ENCODE data around the gene WWOX. TPM values are rescaled to one million over a fixed set of nuclear protein-coding genes. Genes with fewer than 3 reads are reported as not detected.
A peak's percentile ranks its signal among the peaks of the same experiment; 100 is the strongest.

WWOX gene
- total and polyA plus RNA-seq, 2 of the 8 experiments (the other 6 are each of a cell fraction or from before 2014, with no cell fraction given), result 5.4 to 16.7 TPM

GRCh38 chr16:79186196-79186595, 1086.7 kb downstream of the WWOX start:
- H3K4ac ChIP-seq (replicated peaks; ENCODE audit: insufficient read length, low read depth, low read length), result no peak overlapping the region
- H3K9me3 ChIP-seq (ENCODE audit: insufficient read depth in 2 of 2, low read depth in 1 of 2, low read length in 1 of 2), result no peaks in the 10 kb centered on the region
- H3K56ac ChIP-seq (replicated peaks; ENCODE audit: insufficient read length, low read depth, low read length), result no peak overlapping the region
- H3K23ac ChIP-seq (ENCODE audit: insufficient read length), result no peak overlapping the region
- DNase-seq (ENCODE audit: low read depth in 1 of 2, low spot score in 2 of 2) (no peak), FAIRE-seq (no peak)
- no peak overlapping the region for H3K18ac ChIP-seq (ENCODE audit: extremely low read depth, low read length)
- no peak overlapping the region for H3K4me3 ChIP-seq (ENCODE audit: extremely low read depth in 1 of 4, insufficient read depth in 2 of 4, low read depth in 3 of 4, low read length in 4 of 4)
- no peaks in the 10 kb centered on the region for H3K23me2 ChIP-seq (ENCODE audit: low read depth, low read length)
- TF ChIP-seq SIRT6 (IDR thresholded peaks at IDR 0.05; ENCODE audit: low read length) (no peak), SAP30 (IDR thresholded peaks at IDR 0.05; ENCODE audit: insufficient read depth, insufficient replicate concordance, low read length) (no peak), SIX5 (IDR thresholded peaks at IDR 0.05; ENCODE audit: low read depth, low read length) (no peak), E2F6 (IDR thresholded peaks at IDR 0.05) (no peak), CBX5 (IDR thresholded peaks at IDR 0.05; ENCODE audit: low read depth, low read length) (no peak), CHD1 (IDR thresholded peaks at IDR 0.05; ENCODE audit: low read depth, low read length) (no peak), SRF (IDR thresholded peaks at IDR 0.05; ENCODE audit: low read depth, low read length) (no peak), POLR2AphosphoS5 (IDR thresholded peaks at IDR 0.05; ENCODE audit: low read depth, low read length) (no peak), SUZ12 (IDR thresholded peaks at IDR 0.05; ENCODE audit: low read length) (no peak), NANOG (IDR thresholded peaks at IDR 0.05; ENCODE audit: insufficient read depth, low read depth, low read length, poor library complexity, severe bottlenecking) (no peak), NRF1 (IDR thresholded peaks at IDR 0.05; ENCODE audit: low read depth, low read length) (no peak)
- TF ChIP-seq, protein P1, sequence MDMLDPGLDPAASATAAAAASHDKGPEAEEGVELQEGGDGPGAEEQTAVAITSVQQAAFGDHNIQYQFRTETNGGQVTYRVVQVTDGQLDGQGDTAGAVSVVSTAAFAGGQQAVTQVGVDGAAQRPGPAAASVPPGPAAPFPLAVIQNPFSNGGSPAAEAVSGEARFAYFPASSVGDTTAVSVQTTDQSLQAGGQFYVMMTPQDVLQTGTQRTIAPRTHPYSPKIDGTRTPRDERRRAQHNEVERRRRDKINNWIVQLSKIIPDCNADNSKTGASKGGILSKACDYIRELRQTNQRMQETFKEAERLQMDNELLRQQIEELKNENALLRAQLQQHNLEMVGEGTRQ (IDR thresholded peaks at IDR 0.05; ENCODE audit: low read length), result no peak
- no peak overlapping the region for H2BK5ac ChIP-seq (ENCODE audit: low read depth, low read length)
- no peak overlapping the region for H3K9ac ChIP-seq (replicated peaks in 1 of 4; ENCODE audit: extremely low read depth in 1 of 4, low read depth in 3 of 4, low read length in 3 of 4)
- ChIA-PET CTCF (ENCODE audit: partially characterized antibody) (no interaction called here), POLR2A (ENCODE audit: partially characterized antibody) (no interaction called here)
- H3K36me3 ChIP-seq (ENCODE audit: control insufficient read depth in 2 of 4, insufficient read depth in 4 of 4, low read length in 3 of 4), result no peaks in the 10 kb centered on the region
- H3K27me3 ChIP-seq (replicated peaks in 1 of 4; ENCODE audit: control insufficient read depth in 3 of 4, extremely low read depth in 1 of 4, insufficient read depth in 3 of 4, low read length in 3 of 4), result no peaks in the 10 kb centered on the region
- no peak overlapping the region for H2AFZ ChIP-seq (ENCODE audit: low read length)
- H3K79me2 ChIP-seq (ENCODE audit: control insufficient read depth in 1 of 2, insufficient read depth in 2 of 2, low read length in 2 of 2), result no peaks in the 10 kb centered on the region
- no peak overlapping the region for H4K5ac ChIP-seq (ENCODE audit: insufficient read length, low read depth, low read length)
- H3K79me1 ChIP-seq (ENCODE audit: low read depth, low read length), result no peaks in the 10 kb centered on the region
- H2BK120ac ChIP-seq (replicated peaks; ENCODE audit: low read depth, low read length), result no peak overlapping the region
- H4K8ac ChIP-seq (ENCODE audit: extremely low read depth, insufficient read depth, low read length), result no peak overlapping the region; the same call in 1 of the 2 replicates
- H3K4me2 ChIP-seq (ENCODE audit: insufficient read depth in 1 of 2, low read depth in 2 of 2, low read length in 2 of 2), result no peak overlapping the region
- no peak overlapping the region for H3K27ac ChIP-seq (ENCODE audit: low read depth, low read length)
- no peak overlapping the region for H3K14ac ChIP-seq (ENCODE audit: insufficient read length)
- H3K4me1 ChIP-seq (replicated peaks in 1 of 4; ENCODE audit: control insufficient read depth in 3 of 4, insufficient read depth in 4 of 4, low read length in 3 of 4), result peaks cover 0 to 6% (median 5%) of the 10 kb centered on the region in 4 experiments; a peak in 3 of 7 replicates
- 95% methylated on average over 6 of the region's 6 CpGs; no CpG with 5 or more reads in 1 of the 2 experiments for WGBS, 2 experiments (ENCODE audit: extremely low coverage in 1 of 2, insufficient coverage in 1 of 2, insufficient read length in 1 of 2, insufficient replicate concordance in 2 of 2, low coverage in 1 of 2, low lambda C conversion rate in 2 of 2, missing lambda C conversion rate in 1 of 2)
- 0 out of 2 replicates have a peak overlapping the region, but pooled peaks have one; percentile 10 for H2AK5ac ChIP-seq (ENCODE audit: low read depth, low read length)
- peak overlapping the region; percentile 14 for H4K91ac ChIP-seq (replicated peaks; ENCODE audit: insufficient read length, low read length)
- H2BK20ac ChIP-seq (ENCODE audit: low read length), result 0 out of 2 replicates have a peak overlapping the region, but pooled peaks have one; percentile 43
- 0 out of 2 replicates have a peak overlapping the region, but pooled peaks have one; percentile 65 for H2BK15ac ChIP-seq (ENCODE audit: low read length)
- H4K20me1 ChIP-seq (replicated peaks in 1 of 2; ENCODE audit: control insufficient read depth in 1 of 2, insufficient read depth in 2 of 2, low read length in 2 of 2), result no peaks in the 10 kb centered on the region
- H2BK12ac ChIP-seq (ENCODE audit: low read depth, low read length), result peak overlapping the region; percentile 91

Measured in H1 (cell line).